Endodermal cell (in vitro differentiated cells): ENCODE results near the gene NLK. TPM values are rescaled to one million over a fixed set of nuclear protein-coding genes. Genes with fewer than 3 reads are reported as not detected.

Experiments used
- DNase-seq: peaks from one replicate; pipeline ENCODE4 v3.0.0-alpha.2; 2017
- H3K27ac ChIP-seq: 2 replicates; pipeline ENCODE4 v1.5.1; 2013; ENCODE audit warnings: mild to moderate bottlenecking, low read depth, low read length, moderate library complexity
- H3K27me3 ChIP-seq: 2 replicates; pipeline ENCODE4 v1.6.1; 2013; ENCODE audit warnings: mild to moderate bottlenecking, low read length, moderate library complexity; ENCODE audit not compliant: insufficient read depth, control insufficient read depth, poor library complexity, severe bottlenecking
- H3K36me3 ChIP-seq: 2 replicates; pipeline ENCODE4 v1.7.0; 2013; ENCODE audit warnings: mild to moderate bottlenecking, low read length, moderate library complexity; ENCODE audit not compliant: control insufficient read depth, insufficient read depth
- H3K4me1 ChIP-seq: one replicate; pipeline ENCODE4 v1.7.0; 2013; ENCODE audit warnings: low read length; ENCODE audit not compliant: control insufficient read depth, insufficient read depth
- H3K4me3 ChIP-seq: 2 replicates; pipeline ENCODE4 v1.5.1; 2013; ENCODE audit warnings: mild to moderate bottlenecking, low read length, moderate library complexity
- H3K9ac ChIP-seq: 2 replicates; pipeline ENCODE4 v1.6.1; 2013; ENCODE audit warnings: mild to moderate bottlenecking, low read length, moderate library complexity; ENCODE audit not compliant: poor library complexity, severe bottlenecking; ENCODE audit errors: extremely low read depth
- H3K9me3 ChIP-seq: 2 replicates; pipeline ENCODE4 v1.6.1; 2013; ENCODE audit warnings: mild to moderate bottlenecking, low read length, moderate library complexity; ENCODE audit not compliant: control insufficient read depth
- H3K27ac Mint-ChIP-seq: 2 replicates; pipeline ENCODE4 v1.8.0; 2020; ENCODE audit warnings: mixed read lengths
- H3K27me3 Mint-ChIP-seq: 2 replicates; pipeline ENCODE4 v1.8.0; 2021; ENCODE audit warnings: mild to moderate bottlenecking, mixed read lengths; ENCODE audit not compliant: insufficient read depth
- H3K36me3 Mint-ChIP-seq: 2 replicates; pipeline ENCODE4 v1.8.0; 2020; ENCODE audit warnings: low read depth, mixed read lengths
- H3K4me1 Mint-ChIP-seq: 2 replicates; pipeline ENCODE4 v1.8.0; 2020; ENCODE audit warnings: mixed read lengths
- H3K4me3 Mint-ChIP-seq: 2 replicates; pipeline ENCODE4 v1.8.0; 2020; ENCODE audit warnings: mild to moderate bottlenecking, moderate library complexity, mixed read lengths
- H3K9me3 Mint-ChIP-seq: 2 replicates; pipeline ENCODE4 v1.8.0; 2020; ENCODE audit warnings: mild to moderate bottlenecking, mixed read lengths
- whole genome bisulfite sequencing, 2 experiments: methylation state at CpG; one replicate each; pipeline versions ENCODE4 v1.1.5 to v1.1.7; 2013; ENCODE audit warnings: missing lambda C conversion rate in 2 of 2, mixed read lengths in 1 of 2; ENCODE audit not compliant: insufficient coverage in 1 of 2, insufficient read length in 1 of 2; 5-methylcytosine and 5-hydroxymethylcytosine counted together
- total RNA-seq, 2 donors: library from RNA; stranded (reverse); fragmentation: NEBNext Ultra II Directional in 1 of 2; extraction: Animal tissue kit (Norgen Biotek cat#: 25700) in 1 of 2; gene quantifications; 2 replicates in 1 of 2; 3 replicates in 1 of 2; pipeline ENCODE4 v1.2.1, GENCODE V29; 2021
- TF ChIP-seq, protein P1 (sequence below): fragments of 200-600 bp; sonication (generic); conservative IDR thresholded peaks from 2 replicates; pipeline ENCODE4 v1.5.0; 2021; ENCODE audit warnings: antibody characterized with exemption, mild to moderate bottlenecking

Gene NLK
- total RNA-seq, 2 donors from 2014 or later, result 49.2 to 50.3 TPM

DNA sequence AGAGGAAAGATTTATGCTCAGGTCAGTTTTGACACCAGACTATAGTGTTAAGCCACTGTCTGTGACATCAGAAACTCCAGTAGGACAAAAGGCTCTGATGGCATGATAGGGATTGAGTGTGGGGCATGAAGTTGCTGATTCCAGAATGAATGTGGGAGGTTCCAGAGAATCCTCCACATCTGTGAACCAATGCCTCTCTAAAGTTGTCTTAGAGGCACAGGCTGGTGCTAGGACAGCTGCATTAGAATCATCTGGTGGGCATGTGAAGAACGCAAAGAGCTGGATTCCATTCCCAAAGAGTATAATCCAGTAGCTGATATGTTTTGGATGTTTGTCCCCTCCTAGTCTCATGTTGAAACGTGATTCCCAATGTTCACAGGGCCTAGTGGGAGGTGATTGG lies 32.1 kb upstream of the NLK start:
- H3K4me1 Mint-ChIP-seq, result no peaks in the 10 kb centered on the region
- no peak overlapping the region for H3K27ac Mint-ChIP-seq
- Histone ChIP-seq H3K9me3 (no peaks in the 10 kb centered on the region), H3K27me3 (peaks cover 25% of the 10 kb centered on the region), H3K36me3 (no peaks in the 10 kb centered on the region), H3K4me1 (no peaks in the 10 kb centered on the region), H3K4me3 (no peak overlapping the region), H3K27ac (no peak overlapping the region), H3K9ac (no peak overlapping the region)
- H3K9me3 Mint-ChIP-seq, result no peaks in the 10 kb centered on the region
- no peaks in the 10 kb centered on the region for H3K36me3 Mint-ChIP-seq
- DNase-seq, result no peak
- H3K4me3 Mint-ChIP-seq, result no peak overlapping the region
- TF ChIP-seq, protein P1, sequence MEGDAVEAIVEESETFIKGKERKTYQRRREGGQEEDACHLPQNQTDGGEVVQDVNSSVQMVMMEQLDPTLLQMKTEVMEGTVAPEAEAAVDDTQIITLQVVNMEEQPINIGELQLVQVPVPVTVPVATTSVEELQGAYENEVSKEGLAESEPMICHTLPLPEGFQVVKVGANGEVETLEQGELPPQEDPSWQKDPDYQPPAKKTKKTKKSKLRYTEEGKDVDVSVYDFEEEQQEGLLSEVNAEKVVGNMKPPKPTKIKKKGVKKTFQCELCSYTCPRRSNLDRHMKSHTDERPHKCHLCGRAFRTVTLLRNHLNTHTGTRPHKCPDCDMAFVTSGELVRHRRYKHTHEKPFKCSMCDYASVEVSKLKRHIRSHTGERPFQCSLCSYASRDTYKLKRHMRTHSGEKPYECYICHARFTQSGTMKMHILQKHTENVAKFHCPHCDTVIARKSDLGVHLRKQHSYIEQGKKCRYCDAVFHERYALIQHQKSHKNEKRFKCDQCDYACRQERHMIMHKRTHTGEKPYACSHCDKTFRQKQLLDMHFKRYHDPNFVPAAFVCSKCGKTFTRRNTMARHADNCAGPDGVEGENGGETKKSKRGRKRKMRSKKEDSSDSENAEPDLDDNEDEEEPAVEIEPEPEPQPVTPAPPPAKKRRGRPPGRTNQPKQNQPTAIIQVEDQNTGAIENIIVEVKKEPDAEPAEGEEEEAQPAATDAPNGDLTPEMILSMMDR, result no peak
- H3K27me3 Mint-ChIP-seq, result peaks cover 22% of the 10 kb centered on the region
- WGBS, 2 experiments, result 76 to 90% methylated on average over 2 of the region's 2 CpGs

DNA sequence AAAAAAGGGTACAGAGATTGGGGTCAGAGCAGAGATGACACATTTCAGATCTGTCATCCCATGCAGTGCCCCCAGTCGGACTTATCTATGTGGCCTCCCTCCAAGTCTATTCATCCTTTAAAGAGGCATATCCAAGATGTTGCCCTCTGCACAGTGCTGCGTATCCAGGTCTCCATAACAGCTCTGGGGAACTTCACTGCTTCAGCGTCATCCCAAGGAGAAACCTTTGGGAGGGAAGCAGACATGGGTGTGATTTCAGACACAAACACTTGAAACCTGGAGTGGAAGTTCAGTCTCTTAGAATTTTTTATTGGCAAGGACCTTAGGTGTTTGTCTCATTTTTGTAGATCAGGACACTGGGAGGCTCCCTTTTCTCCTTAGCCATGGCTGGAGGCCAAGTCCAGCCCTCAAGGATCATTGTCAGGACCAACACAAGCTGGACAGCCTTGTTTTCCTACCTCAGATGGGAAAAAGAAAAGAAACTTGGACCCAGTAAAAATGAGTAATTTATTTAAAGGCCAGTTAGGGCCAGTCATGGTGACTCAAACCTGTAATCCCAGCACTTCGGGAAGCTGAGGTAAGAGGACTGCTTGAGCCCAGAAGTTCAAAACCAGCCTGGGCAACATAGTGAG lies 23.9 kb upstream of the NLK start:
- Histone ChIP-seq H3K27ac (no peak overlapping the region), H3K9ac (no peak overlapping the region), H3K4me3 (no peak overlapping the region), H3K9me3 (no peaks in the 10 kb centered on the region), H3K36me3 (no peaks in the 10 kb centered on the region), H3K27me3 (no peaks in the 10 kb centered on the region), H3K4me1 (no peaks in the 10 kb centered on the region)
- 84 to 94% methylated on average over 3 to 4 of the region's 4 CpGs for WGBS, 2 experiments
- Mint-ChIP-seq H3K4me1 (no peaks in the 10 kb centered on the region), H3K4me3 (no peak overlapping the region), H3K27me3 (peaks cover 5% of the 10 kb centered on the region), H3K9me3 (no peaks in the 10 kb centered on the region), H3K27ac (no peak overlapping the region), H3K36me3 (no peaks in the 10 kb centered on the region)
- TF ChIP-seq, protein P1, result no peak
- DNase-seq, result no peak

- H3K27me3 ChIP-seq, result no peaks in the 10 kb centered on the region
- no peak overlapping the region for H3K9ac ChIP-seq
- H3K4me3 ChIP-seq, result no peak overlapping the region
- Mint-ChIP-seq H3K9me3 (no peaks in the 10 kb centered on the region), H3K27ac (no peak overlapping the region), H3K27me3 (peaks cover 5% of the 10 kb centered on the region), H3K4me3 (no peak overlapping the region), H3K4me1 (no peaks in the 10 kb centered on the region), H3K36me3 (no peaks in the 10 kb centered on the region)
- H3K27ac ChIP-seq, result no peak overlapping the region
- no CpG with 5 or more reads among the region's 1 CpG for WGBS, 2 experiments
- no peaks in the 10 kb centered on the region for H3K36me3 ChIP-seq
- no peaks in the 10 kb centered on the region for H3K9me3 ChIP-seq
- no peaks in the 10 kb centered on the region for H3K4me1 ChIP-seq
- DNase-seq, result no peak
- TF ChIP-seq, protein P1, result no peak
These were observed 22.0 kb upstream of the NLK start for GRCh38 chr17:28020515-28020914.
